GM12891 (cell line): Measurements from ENCODE around the gene MBOAT2.

Experiments
- PAX5 ChIP-seq: IDR thresholded peaks from 2 replicates; pipeline ENCODE4 v1.6.1; 2011; ENCODE audit warnings: low read length, moderate library complexity, mild to moderate bottlenecking; ENCODE audit not compliant: insufficient read depth, severe bottlenecking
- POLR2A ChIP-seq: IDR thresholded peaks from 2 replicates; pipeline ENCODE4 v1.6.1; 2011; ENCODE audit warnings: low read depth, low read length, control low read depth
- POLR2AphosphoS5 ChIP-seq: IDR thresholded peaks from 2 replicates; pipeline ENCODE4 v1.6.1; 2011; ENCODE audit warnings: low read depth, low read length, control low read depth
- TAF1 ChIP-seq: IDR thresholded peaks from 2 replicates; pipeline ENCODE4 v1.6.1; 2011; ENCODE audit warnings: low read depth, low read length, control low read depth

- TF ChIP-seq POLR2AphosphoS5 (no peak), TAF1 (no peak), POLR2A (no peak), PAX5 (no peak)
These were observed 21.1 kb upstream of the MBOAT2 start for GRCh38 chr2:9024575-9024974.
